ENCODE measurements around the gene VSIG10. TPM values are rescaled to one million over a fixed set of nuclear protein-coding genes. Genes with fewer than 3 reads are reported as not detected.
"Not testable (repeated sequence)": the region's sequence is repeated elsewhere in the genome, so short reads cannot be mapped to it uniquely, and the experiment has no call there.

The VSIG10 gene
- 31.8 TPM for total RNA-seq

DNA sequence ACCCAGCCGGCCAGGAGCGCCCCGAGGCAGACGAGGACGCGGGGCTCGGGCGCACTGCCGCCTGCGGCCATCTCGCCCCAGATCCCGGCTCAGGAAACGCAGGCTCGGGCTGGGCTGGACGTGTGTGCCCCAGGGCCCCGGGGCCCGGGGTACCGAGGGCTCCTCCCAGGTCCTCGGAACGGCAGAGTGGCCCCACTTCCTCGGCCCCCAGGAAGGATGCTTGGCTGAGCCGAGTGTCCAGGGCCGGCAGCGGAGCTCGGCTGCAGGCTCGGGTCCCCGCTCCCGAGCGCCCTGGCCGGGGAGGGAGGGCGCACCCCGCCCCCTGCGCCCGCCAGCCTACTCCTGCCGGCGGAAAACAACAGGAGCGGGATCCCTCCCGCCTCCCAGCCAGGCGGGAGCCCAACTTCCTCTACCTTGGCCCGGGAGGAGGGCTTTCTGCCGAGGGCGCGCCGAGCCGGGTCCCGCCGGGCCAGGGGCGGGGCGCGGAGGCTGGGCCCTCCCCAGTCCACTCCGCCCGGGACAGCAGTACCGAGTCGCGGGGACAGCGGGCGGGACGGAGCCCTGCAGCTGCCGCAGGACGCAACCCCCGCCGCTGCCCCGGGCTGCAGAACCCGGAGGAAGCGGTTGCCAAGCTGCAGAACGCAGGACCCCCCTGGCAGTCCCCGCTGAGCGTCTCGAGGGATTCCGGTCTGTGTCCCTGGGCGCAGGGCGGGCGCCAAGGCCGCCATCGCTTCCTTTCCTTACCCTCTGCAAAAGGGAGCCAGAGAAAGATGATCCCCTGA lies at the start of gene VSIG10:
VSIG10 (minus strand) TSS at position 411 of the 782 bp plus-strand sequence; CDS start at position 71, 340 bp downstream.
- ATAC-seq (peak; percentile 93), DNase-seq (ENCODE audit: low spot score) (peak; percentile 77)
- intact Hi-C loops (cut with DNase I): no loop called here

DNA sequence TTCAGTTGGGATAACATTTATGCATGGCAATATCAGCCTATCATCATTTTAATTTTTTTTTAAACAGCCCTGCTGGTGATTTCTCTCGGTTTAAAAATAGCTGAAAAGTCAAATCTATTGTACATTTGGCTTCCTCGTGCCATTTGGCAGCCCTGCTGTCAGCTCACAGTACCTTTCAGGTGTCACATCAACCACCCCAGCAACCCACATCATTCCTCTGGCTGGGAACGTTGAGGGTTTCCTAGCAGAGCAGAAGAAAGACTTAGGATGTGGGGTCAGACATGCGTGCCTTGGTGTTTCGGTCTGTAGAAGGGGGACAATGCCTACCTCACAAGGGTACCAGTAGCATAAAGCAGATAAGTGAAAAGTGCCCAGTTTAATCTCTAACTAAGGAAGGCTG lies 47.9 kb upstream of the VSIG10 start:
- no peak for ATAC-seq
- DNase-seq (ENCODE audit: low spot score): no peak
- intact Hi-C loops (cut with DNase I): no loop called here

DNA sequence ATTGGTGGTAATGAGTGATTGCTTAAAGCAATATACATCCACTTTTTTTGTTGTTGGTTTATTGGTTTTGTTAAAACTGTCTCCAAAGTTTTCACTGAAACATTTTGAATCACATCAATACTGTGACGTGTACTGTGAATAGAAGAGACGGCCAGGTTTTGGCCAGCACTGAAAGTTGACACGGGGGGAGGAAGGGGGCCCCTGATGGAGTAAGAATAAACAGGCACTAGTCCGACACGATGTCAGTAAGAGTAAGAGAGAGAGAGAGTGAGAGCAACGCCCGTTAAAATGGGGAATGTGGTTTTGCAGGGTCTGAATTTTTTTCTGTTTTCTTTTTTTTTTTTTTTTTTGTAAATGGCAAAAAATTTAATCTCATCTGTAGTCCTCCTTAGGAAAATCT lies 46.8 kb upstream of the VSIG10 start:
- ATAC-seq (no peak), DNase-seq (ENCODE audit: low spot score) (no peak)
- intact Hi-C loops (cut with DNase I): no loop called here

GRCh38 chr12:118148287-118148686 lies 44.5 kb upstream of the VSIG10 start:
- intact Hi-C loops (cut with DNase I): no loop called here
- DNase-seq (ENCODE audit: low spot score) (no peak), ATAC-seq (no peak)

DNA sequence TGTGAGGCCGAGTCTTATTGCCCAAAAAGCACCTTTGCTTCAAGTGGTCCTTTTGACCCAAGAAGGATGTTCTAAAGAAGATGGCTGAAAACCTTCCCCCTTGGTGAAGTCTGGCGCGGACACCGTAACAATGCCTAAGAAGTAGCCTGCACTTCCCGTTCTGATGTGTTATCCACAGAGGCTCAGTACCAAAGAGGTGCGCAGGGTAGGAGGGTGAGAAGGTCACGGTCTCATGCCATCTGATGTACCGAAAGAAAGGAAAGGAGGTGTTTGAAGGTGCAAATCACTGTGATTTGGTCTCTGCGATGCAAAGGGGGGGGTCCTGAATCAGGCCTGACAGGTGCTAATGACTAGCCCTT lies 42.0 kb upstream of the VSIG10 start:
- intact Hi-C loops (cut with DNase I): no loop called here
- no peak for DNase-seq (ENCODE audit: low spot score)
- no peak for ATAC-seq

GRCh38 chr12:118145113-118145797 lies 41.4 kb upstream of the VSIG10 start:
- intact Hi-C loops (cut with DNase I): no loop called here
- no peak for DNase-seq (ENCODE audit: low spot score)
- no peak for ATAC-seq

DNA sequence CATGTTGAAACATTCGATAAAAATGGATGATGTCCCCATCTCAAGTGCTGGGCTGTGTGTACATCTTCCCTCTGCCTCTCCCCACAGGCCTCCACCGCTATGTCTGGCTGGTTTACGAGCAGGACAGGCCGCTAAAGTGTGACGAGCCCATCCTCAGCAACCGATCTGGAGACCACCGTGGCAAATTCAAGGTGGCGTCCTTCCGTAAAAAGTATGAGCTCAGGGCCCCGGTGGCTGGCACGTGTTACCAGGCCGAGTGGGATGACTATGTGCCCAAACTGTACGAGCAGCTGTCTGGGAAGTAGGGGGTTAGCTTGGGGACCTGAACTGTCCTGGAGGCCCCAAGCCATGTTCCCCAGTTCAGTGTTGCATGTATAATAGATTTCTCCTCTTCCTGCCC lies 40.7 kb upstream of the VSIG10 start:
- DNase-seq (ENCODE audit: low spot score) (no peak), ATAC-seq (no peak)
- intact Hi-C loops (cut with DNase I): no loop called here

- ATAC-seq: no peak
- intact Hi-C loops (cut with DNase I): no loop called here
- DNase-seq (ENCODE audit: low spot score): no peak
Measured at GRCh38 chr12:118140825-118141224, 37.0 kb upstream of the VSIG10 start.

DNA sequence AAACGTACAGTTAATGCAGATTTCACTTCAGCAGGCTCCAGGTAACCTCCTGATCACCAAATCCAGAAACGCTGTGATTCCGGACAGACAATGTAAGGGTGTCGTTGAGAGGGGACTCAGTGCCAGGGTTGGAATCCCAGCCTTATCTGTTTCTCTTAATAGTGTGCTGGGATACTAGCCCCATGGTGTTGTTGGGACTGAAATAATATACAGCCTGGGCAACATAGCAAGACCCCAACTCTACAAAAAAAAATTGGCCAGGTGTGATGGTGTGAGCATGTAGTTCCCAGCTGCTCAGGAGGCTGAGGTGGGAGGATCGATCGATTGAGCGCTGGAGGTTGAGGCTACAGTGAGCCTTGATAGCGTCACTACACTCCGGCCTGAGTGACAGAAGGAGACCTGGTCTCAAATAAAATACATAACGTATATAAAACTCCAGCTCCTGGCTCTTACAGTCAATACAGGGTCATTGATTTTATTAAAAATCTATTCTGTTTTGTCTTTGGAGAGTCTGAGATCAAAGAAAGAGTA lies 33.4 kb upstream of the VSIG10 start:
- intact Hi-C loops (cut with DNase I): loop anchor here (10.0 kb wide), 1 partner anchor 238 kb away; the partner anchor contains the start of genes SUDS3 and TAOK3
- ATAC-seq: no peak

GRCh38 chr12:118136559-118137003 lies 32.8 kb upstream of the VSIG10 start:
- intact Hi-C loops (cut with DNase I): loop anchor here (10.0 kb wide), 1 partner anchor 238 kb away; the partner anchor contains the start of genes SUDS3 and TAOK3

More for the DNA sequence above, 33.4 kb upstream of the VSIG10 start:
- DNase-seq (ENCODE audit: low spot score): no peak

GRCh38 chr12:118135788-118136558 lies 32.2 kb upstream of the VSIG10 start, which contains the start of gene PEBP1:
PEBP1 (plus strand) TSS chr12:118136124; CDS start chr12:118136210, 86 bp downstream.
- intact Hi-C loops (cut with DNase I): loop anchor here (10.0 kb wide), 1 partner anchor 239 kb away; the partner anchor contains the start of genes SUDS3 and TAOK3
- ATAC-seq: peak; percentile 99
- peak; percentile 98 for DNase-seq (ENCODE audit: low spot score)

More at GRCh38 chr12:118136559-118137003, 32.8 kb upstream of the VSIG10 start:
- DNase-seq (ENCODE audit: low spot score) (peak; percentile 79), ATAC-seq (peak; percentile 47)

GRCh38 chr12:118129436-118129835 lies 25.6 kb upstream of the VSIG10 start:
- ATAC-seq; intact Hi-C loops (cut with DNase I); DNase-seq (ENCODE audit: low spot score): not testable (repeated sequence)

GRCh38 chr12:118127867-118128266 lies 24.1 kb upstream of the VSIG10 start:
- DNase-seq (ENCODE audit: low spot score): no peak
- intact Hi-C loops (cut with DNase I): no loop called here

GRCh38 chr12:118126119-118126757 lies 22.4 kb upstream of the VSIG10 start:
- DNase-seq (ENCODE audit: low spot score): no peak
- no peak for ATAC-seq
- intact Hi-C loops (cut with DNase I): no loop called here

More at GRCh38 chr12:118127867-118128266, 24.1 kb upstream of the VSIG10 start:
- no peak for ATAC-seq

- ATAC-seq (no peak), DNase-seq (ENCODE audit: low spot score) (no peak)
- intact Hi-C loops (cut with DNase I): no loop called here
Measured at GRCh38 chr12:118125743-118126118, 21.9 kb upstream of the VSIG10 start.

DNA sequence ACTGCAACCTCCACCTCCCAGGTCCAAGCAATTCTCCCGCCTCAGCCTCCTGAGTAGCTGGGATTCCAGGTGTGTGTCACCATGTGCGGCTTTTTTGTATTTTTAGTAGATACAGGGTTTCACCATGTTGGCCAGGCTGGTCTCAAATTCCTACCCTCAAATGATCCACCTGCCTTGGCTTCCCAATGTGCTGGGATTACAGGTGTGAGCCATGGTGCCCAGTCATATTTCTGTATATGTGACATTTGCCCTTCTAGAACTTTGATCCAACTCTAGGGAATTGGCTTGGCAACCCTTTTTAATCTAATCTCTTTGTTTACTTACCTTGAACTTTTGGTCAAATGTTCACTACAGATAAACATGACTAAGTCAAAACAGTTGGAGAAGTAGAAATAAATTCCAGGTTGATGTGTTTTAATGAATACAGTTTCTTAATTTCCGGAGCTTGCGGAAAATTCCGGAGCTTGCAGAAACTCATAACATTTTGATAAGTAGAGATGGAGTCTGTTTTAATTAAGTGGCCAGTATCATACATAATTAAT lies 20.6 kb upstream of the VSIG10 start:
- intact Hi-C loops (cut with DNase I): no loop called here
- no peak for DNase-seq (ENCODE audit: low spot score)
- no peak for ATAC-seq

DNA sequence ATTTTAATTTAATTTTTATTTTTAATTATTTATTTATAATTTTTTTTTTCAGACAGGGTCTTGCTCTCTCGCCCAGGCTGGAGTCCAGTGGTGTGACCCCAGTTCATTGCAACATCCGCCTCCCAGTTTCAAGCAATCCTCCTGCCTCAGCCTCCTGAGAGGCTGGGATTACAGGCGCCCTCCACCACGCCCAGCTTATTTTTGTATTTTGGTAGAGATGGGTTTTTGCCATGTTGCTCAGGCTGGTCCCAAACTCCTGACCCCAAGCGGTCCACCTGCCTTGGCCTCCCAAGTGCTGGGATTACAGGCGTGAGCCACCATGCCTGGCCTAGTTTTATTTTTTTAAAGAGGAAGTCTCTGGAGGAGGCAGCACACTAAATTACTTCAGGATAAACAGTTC lies 18.5 kb upstream of the VSIG10 start:
- ATAC-seq (no peak), DNase-seq (ENCODE audit: low spot score) (no peak)
- intact Hi-C loops (cut with DNase I): no loop called here

Data from sciatic nerve (tissue), 2 donors.